Muscle of leg (tissue), 11 donors: ENCODE data around the gene RPS19BP1. TPM values are rescaled to one million over a fixed set of nuclear protein-coding genes. Genes with fewer than 3 reads are reported as not detected.
A peak's percentile ranks its signal among the peaks of the same experiment; 100 is the strongest.

ENCODE experiments used
- DNase-seq: peaks from one replicate; pipeline ENCODE4 v3.0.0; 2013
- H3K27ac ChIP-seq: one replicate; pipeline ENCODE4 v1.5.1; 2013; ENCODE audit warnings: mild to moderate bottlenecking, low read length, control low read depth
- H3K27me3 ChIP-seq: one replicate; pipeline ENCODE4 v1.6.1; 2013; ENCODE audit warnings: low read length; ENCODE audit not compliant: control insufficient read depth, insufficient read depth
- H3K36me3 ChIP-seq: one replicate; pipeline ENCODE4 v1.6.1; 2013; ENCODE audit warnings: low read length; ENCODE audit not compliant: control insufficient read depth, insufficient read depth
- H3K4me1 ChIP-seq: one replicate; pipeline ENCODE4 v1.6.1; 2013; ENCODE audit warnings: low read length; ENCODE audit not compliant: control insufficient read depth, insufficient read depth
- H3K4me3 ChIP-seq: one replicate; pipeline ENCODE4 v1.5.1; 2013; ENCODE audit warnings: low read length, control low read depth
- H3K9me3 ChIP-seq: replicated peaks from 2 replicates; pipeline ENCODE4 v1.6.1; 2013; ENCODE audit warnings: low read depth, low read length; ENCODE audit not compliant: control insufficient read depth
- WGBS: methylation state at CpG from one replicate; pipeline ENCODE4 v1.1.5; 2013; ENCODE audit warnings: missing lambda C conversion rate; ENCODE audit not compliant: insufficient coverage; 5-methylcytosine and 5-hydroxymethylcytosine counted together
- polyA plus RNA-seq, 8 donors: library from polyadenylated mRNA; unstranded; fragments of 120-200 nt; gene quantifications; one replicate each; pipeline versions ENCODE4 v1.2.1 to v1.2.3, GENCODE V29; 2013; ENCODE audit warnings: inconsistent platforms in 1 of 8, low replicate concordance in 1 of 8; ENCODE audit not compliant: insufficient read length in 8 of 8, insufficient read depth in 1 of 8
- total RNA-seq: library from RNA; stranded (reverse); fragments of 120-200 nt; gene quantifications from one replicate; pipeline ENCODE4 v1.2.4, GENCODE V29; 2013

The RPS19BP1 gene
- total and polyA plus RNA-seq, 9 donors, result 43.2 to 66.6 (median 52.9) TPM

DNA sequence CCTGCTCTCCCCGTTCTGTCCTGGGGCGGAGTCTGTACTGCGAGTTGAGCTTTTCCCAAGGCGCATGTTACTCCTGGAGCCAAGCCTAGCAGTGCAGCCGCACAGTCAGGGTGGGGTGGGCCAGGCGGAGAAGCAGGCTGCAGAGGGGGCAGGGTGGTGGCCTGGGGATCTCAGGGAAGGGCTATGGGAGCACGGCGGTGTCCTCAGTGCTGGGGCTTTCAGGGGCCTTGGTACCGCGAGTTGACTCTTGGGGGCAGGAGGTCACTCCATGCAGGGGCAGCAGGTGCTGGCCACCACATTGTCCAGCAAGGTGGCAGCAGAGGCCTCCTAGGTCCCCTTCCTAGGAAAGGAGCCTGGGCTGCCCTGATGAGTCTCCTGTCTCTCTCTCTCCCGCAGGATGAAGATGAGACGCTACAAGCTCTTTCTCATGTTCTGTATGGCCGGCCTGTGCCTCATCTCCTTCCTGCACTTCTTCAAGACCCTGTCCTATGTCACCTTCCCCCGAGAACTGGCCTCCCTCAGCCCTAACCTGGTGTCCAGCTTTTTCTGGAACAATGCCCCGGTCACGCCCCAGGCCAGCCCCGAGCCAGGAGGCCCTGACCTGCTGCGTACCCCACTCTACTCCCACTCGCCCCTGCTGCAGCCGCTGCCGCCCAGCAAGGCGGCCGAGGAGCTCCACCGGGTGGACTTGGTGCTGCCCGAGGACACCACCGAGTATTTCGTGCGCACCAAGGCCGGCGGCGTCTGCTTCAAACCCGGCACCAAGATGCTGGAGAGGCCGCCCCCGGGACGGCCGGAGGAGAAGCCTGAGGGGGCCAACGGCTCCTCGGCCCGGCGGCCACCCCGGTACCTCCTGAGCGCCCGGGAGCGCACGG lies 45.4 kb downstream of the RPS19BP1 start:
- no peaks in the 10 kb centered on the region for H3K27me3 ChIP-seq
- no peak overlapping the region for H3K4me3 ChIP-seq
- 75% methylated on average over 43 of the region's 45 CpGs for WGBS
- no peaks in the 10 kb centered on the region for H3K9me3 ChIP-seq
- H3K4me1 ChIP-seq, result peaks cover 14% of the 10 kb centered on the region
- no peak overlapping the region for H3K27ac ChIP-seq
- peak; percentile 66 for DNase-seq
- no peaks in the 10 kb centered on the region for H3K36me3 ChIP-seq

- H3K4me1 ChIP-seq, result peaks cover 21% of the 10 kb centered on the region
- H3K4me3 ChIP-seq, result no peak overlapping the region
- H3K27me3 ChIP-seq, result no peaks in the 10 kb centered on the region
- 69% methylated on average over 2 of the region's 3 CpGs for WGBS
- no peaks in the 10 kb centered on the region for H3K9me3 ChIP-seq
- no peak for DNase-seq
- no peaks in the 10 kb centered on the region for H3K36me3 ChIP-seq
- no peak overlapping the region for H3K27ac ChIP-seq
These were observed 49.8 kb downstream of the RPS19BP1 start for GRCh38 chr22:39482768-39483167.

GRCh38 chr22:39481595-39481994 lies 51.0 kb downstream of the RPS19BP1 start:
- H3K4me3 ChIP-seq, result no peak overlapping the region
- 94% methylated on average over 5 of the region's 5 CpGs for WGBS
- DNase-seq, result no peak
- peaks cover 18% of the 10 kb centered on the region for H3K4me1 ChIP-seq
- H3K36me3 ChIP-seq, result no peaks in the 10 kb centered on the region
- no peak overlapping the region for H3K27ac ChIP-seq
- no peaks in the 10 kb centered on the region for H3K27me3 ChIP-seq
- no peaks in the 10 kb centered on the region for H3K9me3 ChIP-seq

- H3K4me3 ChIP-seq, result no peak overlapping the region
- 87% methylated on average over 15 of the region's 16 CpGs for WGBS
- DNase-seq, result no peak
- peaks cover 23% of the 10 kb centered on the region for H3K4me1 ChIP-seq
- no peaks in the 10 kb centered on the region for H3K36me3 ChIP-seq
- no peaks in the 10 kb centered on the region for H3K27me3 ChIP-seq
- no peak overlapping the region for H3K27ac ChIP-seq
- no peaks in the 10 kb centered on the region for H3K9me3 ChIP-seq
These were observed 51.5 kb downstream of the RPS19BP1 start for GRCh38 chr22:39481054-39481453.

GRCh38 chr22:39480557-39480956 lies 52.0 kb downstream of the RPS19BP1 start:
- WGBS, result 33% methylated on average over 1 of the region's 1 CpG

GRCh38 chr22:39479254-39479653 lies 53.3 kb downstream of the RPS19BP1 start:
- 79% methylated on average over 3 of the region's 3 CpGs for WGBS

More at GRCh38 chr22:39480557-39480956, 52.0 kb downstream of the RPS19BP1 start:
- Histone ChIP-seq H3K36me3 (no peaks in the 10 kb centered on the region), H3K27me3 (no peaks in the 10 kb centered on the region), H3K4me3 (no peak overlapping the region), H3K27ac (no peak overlapping the region), H3K4me1 (peaks cover 27% of the 10 kb centered on the region), H3K9me3 (no peaks in the 10 kb centered on the region)
- DNase-seq, result no peak

More at GRCh38 chr22:39479254-39479653, 53.3 kb downstream of the RPS19BP1 start:
- Histone ChIP-seq H3K9me3 (no peaks in the 10 kb centered on the region), H3K4me1 (peaks cover 40% of the 10 kb centered on the region), H3K27me3 (no peaks in the 10 kb centered on the region), H3K27ac (no peak overlapping the region), H3K36me3 (no peaks in the 10 kb centered on the region), H3K4me3 (no peak overlapping the region)
- DNase-seq, result no peak

Other genes with a start within 250 kb of the RPS19BP1 start
- gene RPL3, start 213.1 kb downstream of the RPS19BP1 start, total RNA-seq, result 1,838 TPM
- gene RPL3, start 213.1 kb downstream of the RPS19BP1 start, polyA plus RNA-seq, result 1,000 to 10,000 TPM; 2,740 to 3,798 (median 3,333) TPM
- 6.3 TPM for gene SYNGR1, start 182.8 kb downstream of the RPS19BP1 start, total RNA-seq
- gene SYNGR1, start 182.8 kb downstream of the RPS19BP1 start, polyA plus RNA-seq, result 10 to 100 TPM; 12.4 to 19.8 (median 14.9) TPM
- gene TAB1, start 133.0 kb downstream of the RPS19BP1 start, total RNA-seq, result 13.4 TPM
- 10 to 100 TPM; 20.3 to 27.1 (median 22.5) TPM for gene TAB1, start 133.0 kb downstream of the RPS19BP1 start, polyA plus RNA-seq
- gene MGAT3, start 75.7 kb downstream of the RPS19BP1 start, total RNA-seq, result 1.7 TPM
- 1 to 10 TPM; 3.4 to 9.6 (median 5.0) TPM for gene MGAT3, start 75.7 kb downstream of the RPS19BP1 start, polyA plus RNA-seq
- 9.4 TPM for gene MIEF1, start 30.5 kb downstream of the RPS19BP1 start, total RNA-seq
- gene MIEF1, start 30.5 kb downstream of the RPS19BP1 start, polyA plus RNA-seq, result 10 to 100 TPM; 15.3 to 21.7 (median 18.1) TPM
- gene ATF4, start 12.2 kb downstream of the RPS19BP1 start, total RNA-seq, result 307 TPM
- 100 to 1,000 TPM; 306 to 403 (median 323) TPM for gene ATF4, start 12.2 kb downstream of the RPS19BP1 start, polyA plus RNA-seq
- gene CACNA1I, start 38.0 kb upstream of the RPS19BP1 start, total RNA-seq, result 0.04 TPM
- under 1 TPM; 0.05 to 0.14 (median 0.09) TPM for gene CACNA1I, start 38.0 kb upstream of the RPS19BP1 start, polyA plus RNA-seq